Cerebellar cortex (tissue), 1 donor: ENCODE data around the gene SEMA4D.
"Not testable (repeated sequence)": the region's sequence is repeated elsewhere in the genome, so short reads cannot be mapped to it uniquely, and the experiment has no call there.

Source experiments
- DNase-seq: peaks from one replicate; pipeline ENCODE4 v3.0.0-alpha.2; 2015; ENCODE audit warnings: low spot score

Gene SEMA4D

GRCh38 chr9:89482901-89483361, 15.0 kb downstream of the SEMA4D start:
- peak; percentile 87 for DNase-seq

GRCh38 chr9:89482056-89482851, 15.7 kb downstream of the SEMA4D start:
- DNase-seq, result no peak

- no peak for DNase-seq
These were observed 16.4 kb downstream of the SEMA4D start for GRCh38 chr9:89481538-89481915.

GRCh38 chr9:89480825-89481537, 16.9 kb downstream of the SEMA4D start:
- no peak for DNase-seq

- not testable (repeated sequence) for DNase-seq
These were observed 17.5 kb downstream of the SEMA4D start for GRCh38 chr9:89480372-89480771.

- not testable (repeated sequence) for DNase-seq
These were observed 18.3 kb downstream of the SEMA4D start for GRCh38 chr9:89479669-89480011.

- DNase-seq, result no peak
These were observed 18.9 kb downstream of the SEMA4D start for GRCh38 chr9:89478821-89479668.

GRCh38 chr9:89477811-89478630, 19.9 kb downstream of the SEMA4D start:
- DNase-seq, result no peak

GRCh38 chr9:89477384-89477783, 20.5 kb downstream of the SEMA4D start:
- DNase-seq, result no peak

- no peak for DNase-seq
These were observed 21.4 kb downstream of the SEMA4D start for GRCh38 chr9:89476546-89476945.

GRCh38 chr9:89475891-89476440, 21.9 kb downstream of the SEMA4D start:
- DNase-seq, result no peak

GRCh38 chr9:89474939-89475338, 23.0 kb downstream of the SEMA4D start:
- DNase-seq, result no peak

GRCh38 chr9:89473762-89474469, 24.0 kb downstream of the SEMA4D start:
- no peak for DNase-seq

GRCh38 chr9:89471796-89472320, 26.1 kb downstream of the SEMA4D start:
- not testable (repeated sequence) for DNase-seq

- DNase-seq, result no peak
These were observed 26.5 kb downstream of the SEMA4D start for GRCh38 chr9:89471390-89471789.

GRCh38 chr9:89470224-89470839, 27.6 kb downstream of the SEMA4D start:
- DNase-seq, result no peak

GRCh38 chr9:89469003-89469402, 28.9 kb downstream of the SEMA4D start:
- no peak for DNase-seq

GRCh38 chr9:89468281-89468960, 29.5 kb downstream of the SEMA4D start:
- DNase-seq, result no peak

GRCh38 chr9:89467278-89467625, 30.7 kb downstream of the SEMA4D start:
- DNase-seq, result no peak
